Hepatocyte (in vitro differentiated cells): ENCODE data around the gene STK32B.
A peak's percentile ranks its signal among the peaks of the same experiment; 100 is the strongest.

ENCODE experiments used
- CTCF ChIP-seq: fragments of 200-600 bp; sonication (generic); IDR thresholded peaks from 2 replicates; pipeline ENCODE4 v1.5.1; 2016; ENCODE audit warnings: antibody characterized with exemption, mild to moderate bottlenecking; ENCODE audit not compliant: poor library complexity
- EZH2 ChIP-seq: fragments of 200-600 bp; sonication (generic); IDR thresholded peaks from 2 replicates; pipeline ENCODE4 v1.6.1; 2016; ENCODE audit warnings: antibody characterized with exemption, mild to moderate bottlenecking, borderline replicate concordance
- EZH2phosphoT487 ChIP-seq: fragments of 200-600 bp; sonication (generic); IDR thresholded peaks from one replicate; pipeline ENCODE4 v1.6.1; 2018; ENCODE audit warnings: antibody characterized with exemption, mild to moderate bottlenecking, low read depth, moderate library complexity; ENCODE audit not compliant: unreplicated experiment, severe bottlenecking

DNA sequence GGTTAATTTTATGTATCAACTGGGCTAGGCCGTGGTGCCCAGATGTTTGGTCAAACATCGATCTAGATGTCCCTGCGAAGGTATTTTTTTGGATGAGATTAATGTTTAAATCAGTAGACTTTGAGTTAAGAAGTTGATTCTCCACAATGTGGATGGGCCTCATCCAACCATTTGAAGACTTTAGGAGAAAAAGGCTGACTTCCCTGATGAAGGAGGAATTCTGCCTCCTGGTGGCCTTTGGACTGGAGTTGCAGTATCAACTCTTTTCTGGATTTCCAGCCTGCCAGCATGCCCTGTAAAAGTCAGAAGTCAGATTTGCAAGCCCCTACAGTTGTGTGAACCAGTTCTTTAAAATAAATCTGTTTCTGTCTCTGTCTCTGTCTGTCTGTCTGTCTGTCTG is 91.4 kb downstream of the STK32B start:
- TF ChIP-seq CTCF, result peak; percentile 57
- TF ChIP-seq EZH2, result no peak
- TF ChIP-seq EZH2phosphoT487, result no peak
